WTC11 (cell line): ENCODE data around the gene SRPRA.

ENCODE experiments used
- CTCF ChIP-seq: fragments of 200-600 bp; IDR thresholded peaks from 2 replicates; pipeline ENCODE4 v1.8.0; 2022; ENCODE audit warnings: antibody characterized with exemption
- GRHL2 ChIP-seq: fragments of 250-450 bp; sonication (Bioruptor Pico); IDR thresholded peaks from 2 replicates; pipeline ENCODE4 v1.8.0; 2022; ENCODE audit warnings: mild to moderate bottlenecking, moderate library complexity; ENCODE audit not compliant: insufficient replicate concordance, severe bottlenecking
- NFE2L1 ChIP-seq: sonication (generic); formaldehyde crosslinking; IDR thresholded peaks from 2 replicates; pipeline ENCODE4 v1.8.1; 2023; ENCODE audit warnings: missing genetic modification reagents

GRCh38 chr11:126279191-126279590, 10.5 kb upstream of the SRPRA start:
- TF ChIP-seq GRHL2 (no peak), CTCF (no peak), NFE2L1 (no peak)
